Gastroesophageal sphincter (tissue), 3 donors: ENCODE results near the gene PTPRK.

Experiments used
- EP300 ChIP-seq: sonication (generic); formaldehyde crosslinking; IDR thresholded peaks from one replicate; pipeline ENCODE4 v1.6.1; 2017; ENCODE audit warnings: antibody characterized with exemption, mild to moderate bottlenecking
- POLR2A ChIP-seq, 2 donors: fragments of 450-650 bp; IDR thresholded peaks; one replicate each; pipeline ENCODE4 v1.6.1; 2017; ENCODE audit warnings: antibody characterized with exemption in 2 of 2, mild to moderate bottlenecking in 2 of 2, moderate library complexity in 1 of 2
- POLR2AphosphoS5 ChIP-seq: sonication (generic); formaldehyde crosslinking; IDR thresholded peaks from one replicate; pipeline ENCODE4 v1.6.1; 2017; ENCODE audit warnings: antibody characterized with exemption
- TF ChIP-seq, protein P1 (sequence below), 4 experiments: fragments of 200-600 bp in 2 of 4; fragments of 450-650 bp in 2 of 4; sonication (generic) in 1 of 4; IDR thresholded peaks; one replicate each; pipeline ENCODE4 v1.5.1; 2017 to 2019; ENCODE audit warnings: antibody characterized with exemption in 4 of 4, mild to moderate bottlenecking in 2 of 4, moderate library complexity in 2 of 4

- TF ChIP-seq POLR2A (IDR thresholded peaks at IDR 0.05) (no peak), POLR2AphosphoS5 (no peak), EP300 (no peak)
- TF ChIP-seq, protein P1, sequence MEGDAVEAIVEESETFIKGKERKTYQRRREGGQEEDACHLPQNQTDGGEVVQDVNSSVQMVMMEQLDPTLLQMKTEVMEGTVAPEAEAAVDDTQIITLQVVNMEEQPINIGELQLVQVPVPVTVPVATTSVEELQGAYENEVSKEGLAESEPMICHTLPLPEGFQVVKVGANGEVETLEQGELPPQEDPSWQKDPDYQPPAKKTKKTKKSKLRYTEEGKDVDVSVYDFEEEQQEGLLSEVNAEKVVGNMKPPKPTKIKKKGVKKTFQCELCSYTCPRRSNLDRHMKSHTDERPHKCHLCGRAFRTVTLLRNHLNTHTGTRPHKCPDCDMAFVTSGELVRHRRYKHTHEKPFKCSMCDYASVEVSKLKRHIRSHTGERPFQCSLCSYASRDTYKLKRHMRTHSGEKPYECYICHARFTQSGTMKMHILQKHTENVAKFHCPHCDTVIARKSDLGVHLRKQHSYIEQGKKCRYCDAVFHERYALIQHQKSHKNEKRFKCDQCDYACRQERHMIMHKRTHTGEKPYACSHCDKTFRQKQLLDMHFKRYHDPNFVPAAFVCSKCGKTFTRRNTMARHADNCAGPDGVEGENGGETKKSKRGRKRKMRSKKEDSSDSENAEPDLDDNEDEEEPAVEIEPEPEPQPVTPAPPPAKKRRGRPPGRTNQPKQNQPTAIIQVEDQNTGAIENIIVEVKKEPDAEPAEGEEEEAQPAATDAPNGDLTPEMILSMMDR (IDR thresholded peaks at IDR 0.05): no peak
Observed at GRCh38 chr6:128367437-128367836, 153.0 kb downstream of the PTPRK start.
